Ureter (tissue), 1 donor: ENCODE data around the gene EDRF1. TPM values are rescaled to one million over a fixed set of nuclear protein-coding genes. Genes with fewer than 3 reads are reported as not detected.

Source experiments
- DNase-seq: peaks from one replicate; pipeline ENCODE4 v3.0.0-alpha.2; 2020; ENCODE audit warnings: low spot score
- total RNA-seq: library from RNA; stranded (reverse); gene quantifications from one replicate; pipeline ENCODE4 v1.2.4, GENCODE V29; 2023
- donor health status: DM: yes; HTN: yes; CAD: no.

Gene EDRF1
- total RNA-seq, 1 donor from 2014 or later, result 34.0 TPM

DNA sequence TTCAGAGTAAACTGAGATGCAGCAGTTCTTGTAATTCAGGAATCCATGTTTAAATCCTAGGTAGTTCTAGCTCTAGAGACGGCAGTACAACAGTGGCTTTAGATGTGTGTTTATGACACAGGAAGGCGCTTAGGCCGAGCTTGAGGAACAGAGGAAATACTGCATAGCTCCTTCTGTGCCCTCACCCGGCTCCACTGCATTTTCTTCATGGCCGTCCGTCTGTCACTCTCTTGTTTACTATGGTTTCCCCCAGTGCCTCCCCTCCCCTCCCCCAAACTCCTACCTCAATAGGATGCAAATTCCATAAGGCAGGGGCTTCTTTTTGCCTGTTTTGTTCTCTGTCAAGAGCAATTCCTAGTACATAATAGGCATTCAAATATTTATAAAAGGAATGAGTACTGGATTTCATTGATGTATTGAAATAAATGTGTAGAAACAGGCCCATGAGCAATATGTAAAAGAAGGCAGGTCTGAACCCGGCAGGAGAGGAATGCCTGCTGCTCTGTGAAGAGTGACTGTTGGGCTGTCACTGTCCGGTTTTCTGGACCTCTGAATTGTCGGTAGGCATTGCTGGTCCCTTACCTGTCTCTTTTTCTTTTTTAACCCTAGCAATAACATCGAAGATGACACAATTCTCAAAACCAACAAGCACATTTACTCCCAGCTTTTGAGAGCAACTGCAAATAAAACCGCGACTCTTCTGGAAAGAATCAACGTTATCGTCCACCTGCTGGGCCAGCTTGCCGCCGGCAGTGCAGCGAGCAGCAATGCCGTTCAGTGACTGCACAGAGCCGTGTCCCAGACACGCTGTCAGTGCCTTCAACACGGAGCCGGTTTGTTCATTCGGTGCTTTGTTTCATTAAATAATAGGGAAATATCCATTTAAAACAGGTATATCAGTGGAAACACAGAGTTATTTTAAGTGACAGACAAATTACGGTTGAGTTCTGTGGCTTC is 43.5 kb downstream of the EDRF1 start:
- no peak for DNase-seq

DNA sequence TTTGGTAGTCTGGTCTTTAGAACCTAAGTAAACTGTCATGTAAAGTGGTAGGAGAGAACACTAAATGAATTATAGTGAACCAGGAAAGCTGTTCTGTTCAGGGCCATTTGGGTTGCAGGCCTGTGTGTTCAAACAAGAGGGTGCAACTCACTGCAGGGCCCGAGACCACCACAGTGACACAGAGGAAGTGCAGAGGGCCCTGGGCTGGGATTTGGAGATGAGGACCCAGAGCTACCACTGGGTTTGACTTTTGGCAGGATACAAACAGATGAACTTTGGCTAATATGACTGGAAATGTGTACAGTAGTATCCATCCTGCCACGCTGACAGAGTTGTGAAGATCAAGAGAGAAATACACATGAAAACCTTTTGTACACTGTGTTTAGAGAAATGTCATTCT is 46.3 kb downstream of the EDRF1 start:
- no peak for DNase-seq

DNA sequence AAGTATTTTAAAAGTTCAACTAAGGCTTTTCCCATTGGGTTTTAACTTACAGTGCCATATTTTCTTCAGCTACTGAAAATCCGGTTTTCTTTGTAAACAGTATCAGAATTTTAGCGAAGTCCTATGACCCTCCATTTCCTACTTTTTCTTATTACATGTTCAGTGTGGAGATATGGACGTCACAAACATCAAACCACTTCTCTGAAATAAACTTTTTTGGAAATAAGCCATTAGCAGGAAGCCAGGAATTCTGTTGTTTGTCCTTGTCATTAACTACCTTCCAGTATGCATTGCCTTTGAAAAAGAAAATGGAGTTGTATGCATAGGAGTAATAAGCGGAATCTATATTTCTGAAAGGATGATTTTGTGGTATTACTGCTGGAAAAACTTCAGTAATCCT is 47.0 kb downstream of the EDRF1 start:
- DNase-seq, result no peak

DNA sequence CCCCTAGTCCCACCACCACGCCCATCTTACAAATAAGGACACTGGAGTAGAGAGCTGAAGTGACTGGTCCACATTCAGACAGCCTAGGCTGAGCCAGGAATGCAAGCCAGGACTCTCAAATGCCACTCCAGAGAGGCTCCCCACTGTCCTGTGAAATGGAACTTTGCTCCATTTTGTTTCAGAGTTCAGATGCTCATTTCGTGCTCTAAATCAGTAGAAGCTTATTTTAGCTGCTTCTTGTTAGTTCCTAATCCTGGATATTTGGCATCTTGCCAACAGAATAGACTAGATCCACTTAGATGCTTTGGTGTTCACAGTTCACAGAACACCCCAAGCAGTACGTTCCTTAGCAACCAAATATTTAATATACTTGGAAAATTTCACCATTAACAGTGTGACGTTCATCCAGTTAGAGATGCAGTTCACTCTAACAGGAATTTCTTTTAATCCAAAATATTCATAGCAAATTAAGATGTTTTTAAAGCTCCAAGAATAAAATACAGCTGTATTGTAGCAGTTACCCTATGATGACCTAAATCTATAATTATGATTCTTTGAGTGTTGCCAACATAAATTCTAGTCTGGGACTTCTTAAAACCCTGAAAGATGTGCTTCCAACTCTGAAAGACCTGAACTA is 48.8 kb downstream of the EDRF1 start:
- DNase-seq, result no peak

DNA sequence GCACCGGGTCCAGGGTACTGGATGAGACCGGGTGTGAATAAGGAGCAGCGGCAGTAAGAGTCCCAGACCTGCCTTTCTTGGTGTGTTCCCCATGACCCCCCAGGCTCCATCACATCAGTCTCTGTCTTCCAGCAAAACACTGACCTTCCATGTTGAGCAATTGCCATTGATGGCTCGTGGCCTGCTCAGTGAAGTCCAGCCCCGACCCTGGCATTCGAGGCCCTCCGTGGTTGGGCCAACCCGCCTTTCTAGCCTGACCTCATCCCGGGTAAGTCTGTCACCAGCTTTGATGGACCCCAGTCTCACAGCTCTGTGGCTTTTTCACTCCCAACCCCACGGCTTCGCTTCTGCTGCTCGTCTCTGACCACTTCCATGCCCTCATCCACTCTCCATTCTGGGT is 49.7 kb downstream of the EDRF1 start:
- DNase-seq, result no peak

DNA sequence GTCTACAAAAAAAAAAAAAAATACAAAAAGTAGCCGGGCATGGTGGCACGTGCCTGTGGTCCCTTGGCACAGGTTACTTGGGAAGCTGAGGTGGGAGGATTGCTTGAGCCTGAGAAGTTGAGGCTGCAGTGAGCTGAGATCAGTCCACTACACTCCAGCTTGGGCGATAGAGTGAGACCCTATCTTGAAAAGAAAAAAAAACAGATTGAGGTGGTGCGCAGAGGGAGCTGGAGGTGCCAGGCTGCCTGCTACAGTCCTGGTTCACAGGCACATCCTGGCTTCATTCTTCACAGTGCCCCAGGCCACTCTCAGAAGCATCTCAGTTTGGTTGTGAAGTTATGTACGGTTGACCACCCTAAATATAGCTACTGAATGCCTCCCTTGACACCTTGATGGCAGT is 51.3 kb downstream of the EDRF1 start:
- DNase-seq, result no peak

DNA sequence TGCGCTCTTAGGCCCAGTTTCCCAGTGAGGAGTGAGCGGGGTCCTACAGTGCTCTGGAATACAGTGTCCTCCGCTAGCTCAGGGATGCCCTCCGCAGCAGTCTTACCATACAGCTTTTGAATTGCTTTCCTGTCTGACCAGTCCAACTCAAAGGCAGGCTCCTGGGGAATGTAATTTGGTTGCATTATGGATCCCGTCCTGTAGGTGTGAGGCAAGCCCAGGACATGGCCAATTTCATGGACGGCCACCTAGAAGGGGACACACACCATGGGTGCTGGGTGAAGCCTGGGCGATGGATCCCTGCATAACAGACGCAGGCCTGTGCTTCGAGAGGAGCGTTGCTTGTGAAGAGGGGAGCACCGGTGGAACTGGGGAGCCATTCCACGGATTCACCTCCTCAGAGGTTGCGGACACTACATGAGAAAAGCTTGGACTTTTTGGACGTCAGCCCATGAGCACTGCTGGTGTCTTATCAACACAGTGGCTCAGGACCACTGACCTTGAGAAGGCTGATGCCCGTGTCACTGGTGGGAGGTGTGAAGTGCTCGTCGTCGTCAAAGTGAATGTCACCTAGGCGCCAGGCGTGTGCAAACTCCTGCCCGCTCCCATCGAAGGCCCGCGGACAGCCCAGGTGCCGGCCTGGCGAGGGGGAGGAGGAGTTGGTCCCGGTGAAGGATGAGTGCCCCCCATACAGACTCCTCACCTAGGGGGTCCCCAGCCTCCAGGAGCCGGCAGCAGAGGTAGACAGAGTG is 52.8 kb downstream of the EDRF1 start:
- no peak for DNase-seq

DNA sequence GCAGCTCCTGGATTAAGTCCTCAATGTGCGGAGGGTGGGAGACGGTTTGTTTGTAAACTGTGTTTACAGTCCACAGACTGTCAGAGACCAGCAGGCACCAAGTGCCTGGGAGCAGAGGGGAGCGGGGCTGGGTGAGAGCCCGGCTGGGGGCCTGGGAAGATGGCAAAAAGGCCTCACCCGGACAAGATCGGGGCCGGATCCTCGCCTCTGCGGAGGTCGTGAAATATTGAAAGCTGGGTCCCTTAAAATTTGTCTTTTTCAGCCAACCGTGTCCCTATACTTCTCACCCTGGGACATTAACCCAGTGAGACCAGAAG is 53.3 kb downstream of the EDRF1 start:
- no peak for DNase-seq

DNA sequence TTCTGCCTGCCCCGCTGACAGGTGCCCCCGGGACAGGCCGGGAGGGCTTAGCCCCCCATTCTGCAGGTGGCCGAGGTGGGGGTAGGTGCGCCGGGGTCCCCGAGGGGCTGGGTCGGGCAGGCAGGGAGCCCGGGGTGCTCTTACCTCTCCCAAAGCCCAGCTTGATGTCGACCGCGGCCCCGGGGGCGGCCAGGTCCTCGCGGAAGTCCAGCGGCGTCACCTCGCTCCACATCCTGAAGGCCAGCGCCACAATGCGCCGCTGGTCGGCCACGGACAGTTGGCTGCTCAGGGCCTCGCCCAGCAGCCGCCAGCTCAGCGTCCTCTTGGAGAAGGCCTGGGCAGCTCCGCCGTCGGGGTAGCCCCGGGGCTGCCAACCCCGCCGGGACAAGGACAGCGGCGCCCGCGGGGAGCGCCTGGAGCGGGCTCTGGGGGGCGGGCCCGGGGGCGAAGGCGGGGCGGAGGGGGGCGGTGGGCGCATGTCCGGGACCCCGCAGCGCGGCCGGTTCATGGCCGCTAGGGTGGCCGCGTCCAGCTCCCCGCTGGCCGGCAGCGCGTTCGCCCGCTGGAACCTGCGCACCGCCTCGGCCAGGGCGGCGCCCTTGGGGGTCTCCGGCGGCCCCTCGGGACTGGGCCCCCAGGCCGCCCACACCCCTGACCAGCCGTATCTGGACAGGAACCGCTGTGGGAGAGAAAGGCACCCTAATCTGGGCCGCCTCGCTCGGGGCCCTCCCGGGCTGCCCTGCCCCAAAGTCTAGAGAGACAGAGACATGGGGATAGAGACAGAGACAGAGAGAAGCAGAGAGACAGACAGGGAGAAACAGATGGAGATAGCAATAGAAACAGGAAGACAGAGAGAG is 54.4 kb downstream of the EDRF1 start:
- no peak for DNase-seq

DNA sequence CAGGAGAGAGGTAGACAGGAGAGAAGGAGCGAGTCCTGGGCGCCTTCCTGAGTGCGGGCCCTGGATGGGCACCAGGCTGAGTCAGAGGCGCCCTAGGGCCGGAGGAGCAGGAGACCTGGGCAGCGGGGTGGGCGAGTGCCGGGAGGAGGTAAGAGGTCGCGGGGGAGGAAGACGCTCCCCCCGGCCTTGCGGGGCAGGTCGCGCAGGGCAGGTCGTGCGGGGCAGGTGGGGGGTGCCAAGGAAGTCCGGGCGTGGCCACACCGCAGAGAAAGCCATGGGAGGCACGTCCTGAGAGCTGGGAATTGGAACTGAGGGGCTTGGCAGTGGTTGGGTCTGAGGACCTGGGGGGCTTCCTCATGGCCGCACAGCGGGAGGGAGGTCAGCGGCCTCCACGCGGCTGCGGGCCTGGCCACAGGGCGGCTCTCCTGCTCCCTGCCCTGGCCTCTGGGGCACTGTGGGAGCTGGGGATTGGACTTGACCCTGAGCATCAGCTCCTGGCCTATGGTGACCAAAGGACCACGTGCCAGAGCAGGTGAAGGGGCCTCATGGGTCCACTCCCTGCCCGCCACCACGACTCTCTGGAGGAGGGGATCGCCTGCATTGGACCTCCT is 55.2 kb downstream of the EDRF1 start:
- DNase-seq, result no peak

DNA sequence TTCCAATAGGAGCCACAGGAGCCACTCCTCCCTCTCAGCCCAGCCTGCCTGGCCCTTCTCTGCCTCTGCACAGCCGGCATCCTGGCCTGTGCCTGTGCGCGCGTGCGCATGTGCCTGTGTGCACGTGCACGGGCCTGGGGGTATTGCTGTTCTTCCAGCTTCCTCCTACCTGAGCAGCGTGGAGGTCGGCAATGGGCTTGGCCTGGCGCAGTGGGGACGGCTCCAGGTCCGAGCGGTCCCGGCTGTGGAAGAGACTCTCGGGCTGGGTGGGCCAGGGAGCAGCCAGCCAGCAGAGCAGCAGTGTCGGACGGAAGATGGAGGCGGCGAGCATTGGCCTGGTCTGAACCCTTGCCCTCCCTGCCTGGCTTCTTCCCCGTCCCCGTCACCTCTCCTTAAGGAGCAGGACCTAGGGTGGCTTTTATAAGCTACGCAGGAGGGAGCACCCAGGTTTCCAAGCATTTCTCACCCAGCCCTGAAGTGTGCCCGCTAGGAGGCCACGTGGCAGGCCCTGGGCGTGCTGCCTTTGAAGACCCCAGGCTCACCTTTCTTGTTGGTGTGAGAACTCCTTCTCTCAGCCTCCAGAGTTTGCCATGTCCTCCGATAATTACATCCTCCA is 56.1 kb downstream of the EDRF1 start, which contains the start of gene MMP21:
TSS of gene MMP21 (minus strand) at position 331 of the 616 bp plus-strand sequence. CDS start at position 331, 0 bp downstream.
- DNase-seq, result peak; percentile 35

DNA sequence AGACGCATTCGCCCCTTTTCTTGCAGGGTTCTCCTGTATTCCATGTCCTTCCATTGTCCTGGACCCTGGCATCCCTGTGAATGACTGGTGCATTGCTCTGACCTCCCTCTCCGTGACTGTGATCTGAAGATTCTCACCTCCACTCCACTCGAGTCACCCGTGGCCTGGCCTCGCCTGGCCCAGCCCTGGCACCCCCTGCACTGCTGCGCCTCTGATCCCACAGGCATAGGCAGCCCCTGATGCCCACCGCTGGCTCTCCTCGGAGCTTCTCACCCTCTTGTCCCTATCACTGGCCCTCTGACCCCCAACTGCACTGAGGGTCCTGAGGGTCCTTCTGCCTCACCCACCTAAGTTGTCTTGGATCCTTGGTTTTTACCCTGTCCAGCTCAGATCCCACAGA is 58.3 kb downstream of the EDRF1 start:
- peak; percentile 35 for DNase-seq

DNA sequence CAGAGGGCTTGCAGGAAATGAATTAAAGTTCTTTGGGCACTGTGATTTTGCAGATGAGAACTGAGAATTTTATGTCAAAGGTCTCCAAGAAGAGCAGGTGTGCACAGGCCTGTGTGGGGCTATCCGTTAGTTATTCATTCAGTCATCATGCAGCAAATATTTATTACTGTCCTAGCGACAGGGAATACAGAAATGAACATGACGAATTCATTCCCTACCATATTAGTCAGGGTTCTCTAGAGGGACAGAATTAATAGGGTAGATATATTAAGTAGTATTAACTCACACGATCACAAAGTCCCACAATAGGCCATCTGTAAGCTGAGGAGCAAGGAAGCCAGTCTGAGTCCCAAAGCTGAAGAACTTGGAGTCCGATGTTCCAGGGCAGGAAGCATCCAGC is 59.0 kb downstream of the EDRF1 start:
- peak; percentile 5 for DNase-seq

DNA sequence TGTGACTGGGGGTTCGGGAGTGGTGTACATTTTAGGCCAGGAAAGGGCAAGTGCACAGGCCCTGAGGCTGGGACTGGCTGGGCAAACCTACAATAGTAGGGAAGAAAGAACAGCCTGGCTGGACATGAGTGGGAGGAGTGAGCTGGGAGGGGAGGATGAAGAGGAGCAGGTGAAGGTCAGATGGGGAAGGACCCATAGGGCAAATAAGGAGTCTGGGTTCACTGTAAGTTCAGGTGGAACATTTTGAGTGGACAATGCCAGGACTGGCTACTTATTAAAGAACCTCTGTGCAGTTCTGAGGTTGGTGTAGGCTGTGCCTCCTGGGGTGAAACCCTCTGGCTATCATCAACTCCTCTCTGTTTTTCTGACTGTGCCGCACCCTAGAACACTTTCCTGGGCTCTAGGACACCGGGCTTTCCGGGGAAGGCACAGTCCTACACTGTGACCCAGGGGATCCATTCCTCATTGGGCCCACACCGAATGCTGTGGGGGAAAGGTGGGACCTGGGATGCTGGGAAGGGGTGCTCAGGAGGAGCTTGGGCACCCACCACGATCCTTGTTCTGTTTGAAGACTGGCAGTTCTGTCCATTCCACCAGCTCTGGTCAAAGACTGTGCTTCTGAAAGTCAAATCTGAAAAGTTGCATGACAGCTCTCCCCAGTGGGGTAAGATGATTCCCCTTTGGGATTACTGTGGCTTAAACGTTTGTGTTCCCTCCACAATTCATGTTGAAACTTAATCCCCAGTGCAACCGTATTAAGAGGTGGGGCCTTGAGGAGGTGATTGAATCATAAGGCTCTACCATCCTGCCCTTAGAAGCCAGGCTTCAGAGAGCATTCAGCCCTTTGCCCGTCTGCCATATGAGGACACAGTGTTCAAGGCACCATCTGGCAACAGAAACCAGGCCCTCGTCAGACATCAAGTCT is 60.2 kb downstream of the EDRF1 start:
- DNase-seq, result peak; percentile 26

DNA sequence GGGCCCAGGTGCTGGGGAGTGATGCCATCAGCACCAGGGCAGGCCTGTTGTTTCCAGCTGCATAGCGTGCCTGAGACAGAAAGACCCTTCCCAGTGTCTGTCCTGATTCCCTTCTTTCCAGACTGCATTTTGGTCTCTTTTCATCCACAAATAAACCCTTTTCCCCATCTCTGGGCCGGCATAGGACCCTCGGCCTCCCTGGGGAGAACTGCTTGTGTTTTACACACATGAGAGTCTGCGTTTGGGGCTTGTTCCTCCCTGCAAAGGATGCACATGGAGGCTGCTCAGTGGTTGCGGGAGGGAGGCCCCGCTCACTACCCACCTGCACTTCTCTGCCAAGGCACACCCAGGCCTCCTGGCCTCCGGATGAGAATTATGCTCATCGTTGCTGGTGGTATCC is 61.9 kb downstream of the EDRF1 start:
- DNase-seq, result no peak

DNA sequence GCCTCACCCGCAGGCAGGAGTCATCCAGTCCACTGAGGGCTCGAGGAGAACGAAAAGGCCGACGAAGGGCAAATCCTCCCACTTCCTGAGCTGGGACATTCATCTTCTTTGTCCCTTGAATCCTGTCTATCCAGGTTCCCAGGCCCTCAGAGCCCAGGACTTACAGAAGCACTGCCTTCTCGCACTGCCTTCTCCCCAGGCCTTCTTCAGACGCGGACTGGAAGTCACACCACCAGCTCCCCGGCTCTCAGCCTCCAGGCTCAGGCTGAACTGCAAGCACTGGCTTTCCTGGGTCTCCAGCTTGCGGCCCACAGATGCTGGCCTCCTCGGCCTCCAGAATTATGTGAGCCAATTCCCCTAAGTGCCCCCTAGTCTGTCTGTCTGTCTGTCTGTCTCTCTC is 62.5 kb downstream of the EDRF1 start:
- DNase-seq, result no peak

DNA sequence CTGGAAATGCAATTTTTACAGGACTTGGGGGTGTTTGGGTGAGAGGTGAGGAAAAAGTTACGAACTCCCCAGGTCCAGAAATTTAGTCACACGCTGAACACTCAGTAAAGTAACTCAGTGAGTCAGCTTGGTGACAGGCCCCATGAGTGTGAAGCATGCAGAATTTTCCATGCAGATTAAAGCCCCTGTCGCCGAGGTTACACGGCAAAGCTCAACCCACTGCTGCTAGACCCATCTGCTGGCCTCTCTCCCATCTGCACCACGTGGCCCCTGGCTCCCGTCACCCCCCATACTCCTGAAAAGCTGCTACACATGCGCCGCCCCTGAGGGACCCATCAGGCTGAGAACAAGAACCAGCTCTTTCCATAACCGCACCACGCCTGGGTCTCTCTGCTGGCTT is 63.1 kb downstream of the EDRF1 start:
- DNase-seq, result no peak

DNA sequence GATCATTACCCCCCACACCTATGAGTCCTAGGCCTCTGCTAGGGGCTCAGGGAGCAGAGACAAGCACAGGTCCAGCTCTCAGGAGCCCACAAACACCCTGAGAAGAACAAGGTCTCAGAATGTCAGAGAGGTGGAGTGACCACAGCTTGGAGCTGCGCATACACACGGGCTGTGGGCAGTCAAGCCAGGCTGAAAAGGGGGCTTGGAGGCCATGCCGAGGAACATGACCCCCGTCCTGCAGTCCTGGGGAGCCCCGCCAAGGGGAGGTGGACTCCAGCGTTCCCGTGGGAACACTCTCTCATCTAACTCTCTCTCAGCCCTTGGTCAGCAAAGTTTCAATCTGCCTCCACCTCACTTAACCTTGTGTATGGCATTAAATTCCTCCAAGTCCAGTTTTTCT is 63.9 kb downstream of the EDRF1 start:
- no peak for DNase-seq

DNA sequence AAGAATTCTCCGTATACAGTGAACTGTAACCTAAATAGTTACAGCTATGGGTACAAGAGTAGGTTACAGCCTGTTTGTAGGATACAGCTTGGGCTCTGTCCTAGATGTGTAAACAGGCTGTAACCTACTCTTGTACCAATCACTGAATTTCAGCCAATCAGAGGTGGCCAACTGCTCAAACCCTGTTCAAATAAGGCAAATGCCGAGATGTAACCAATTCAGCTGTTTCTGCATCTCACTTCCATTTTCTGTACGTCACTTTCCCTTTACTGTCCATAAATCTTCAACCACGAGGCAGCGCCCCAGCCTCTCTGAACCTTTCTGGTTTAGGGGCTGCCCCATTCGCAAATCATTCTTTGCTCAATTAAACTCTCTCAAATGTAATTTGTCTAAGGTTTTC is 64.4 kb downstream of the EDRF1 start:
- DNase-seq, result no peak

DNA sequence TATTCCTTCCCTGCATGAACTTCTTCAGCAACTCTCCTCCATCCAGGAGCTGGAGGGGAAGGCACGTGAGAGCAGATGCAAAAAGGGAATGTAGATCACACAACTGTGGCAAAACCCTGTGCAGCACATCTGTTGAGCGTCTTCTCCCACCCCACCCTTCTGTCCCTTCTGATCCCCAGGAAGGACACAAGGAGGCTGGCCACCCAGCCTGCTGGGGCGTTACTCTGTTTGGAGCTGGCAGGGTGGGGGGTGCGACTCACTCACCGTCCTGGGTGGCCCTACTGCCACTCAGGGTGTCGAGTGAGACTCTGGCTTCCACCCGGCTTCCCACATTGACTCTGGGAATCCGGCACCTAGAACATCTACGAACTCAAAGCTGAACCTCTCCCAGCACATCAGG is 66.3 kb downstream of the EDRF1 start:
- no peak for DNase-seq
